ENCODE data around the gene FADS3.

DNA sequence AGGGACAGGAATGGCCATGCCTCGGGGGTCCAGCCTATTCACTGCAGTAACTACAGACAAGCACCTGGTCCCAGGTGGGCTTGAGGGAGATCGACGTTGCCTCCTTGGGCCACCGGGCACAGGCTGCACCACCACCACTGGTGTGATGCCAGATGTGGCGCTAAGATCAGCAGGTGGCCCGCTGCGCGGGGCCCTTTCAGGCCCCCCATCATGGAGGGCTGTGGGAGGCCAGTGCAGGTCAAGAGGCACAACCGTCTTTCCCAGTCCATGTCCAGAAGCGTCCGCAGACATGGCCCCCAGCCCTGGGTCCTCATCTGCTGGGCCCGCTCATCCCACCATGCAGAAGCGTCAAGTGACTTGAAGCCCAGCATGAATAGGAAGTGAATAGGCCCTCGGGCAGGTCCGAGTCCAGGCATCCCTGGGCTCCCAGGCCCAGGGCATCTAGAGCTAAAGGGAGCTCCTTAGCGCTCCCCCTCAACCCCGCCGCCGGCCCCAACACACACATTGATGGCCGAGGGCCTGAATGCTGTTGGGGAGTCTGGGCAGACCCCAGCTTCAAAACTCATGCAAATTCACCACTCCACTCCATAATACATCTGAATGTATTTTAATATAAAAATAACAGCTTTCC, 18.3 kb downstream of the FADS3 start:
- no peak for TF ChIP-seq CTCF (IDR thresholded peaks at IDR 0.05)
- TF ChIP-seq POLR2A (IDR thresholded peaks at IDR 0.05), result no peak

Data from ovary (tissue), 3 donors.